SK-N-SH treated with all-trans-retinoic acid at 6 μM for 48 hours (cell line): ENCODE results near the gene KCND1.

ENCODE experiments used
- ISL1 ChIP-seq: fragments of 250-450 bp; sonication (Bioruptor Pico); IDR thresholded peaks from 2 replicates; pipeline ENCODE4 v2.1.2; 2022; ENCODE audit warnings: mild to moderate bottlenecking, moderate library complexity
- ZC3H10 ChIP-seq: fragments of 250-450 bp; sonication (Bioruptor Pico); IDR thresholded peaks from 2 replicates; pipeline ENCODE4 v1.5.1; 2021; ENCODE audit warnings: mild to moderate bottlenecking, moderate library complexity

DNA sequence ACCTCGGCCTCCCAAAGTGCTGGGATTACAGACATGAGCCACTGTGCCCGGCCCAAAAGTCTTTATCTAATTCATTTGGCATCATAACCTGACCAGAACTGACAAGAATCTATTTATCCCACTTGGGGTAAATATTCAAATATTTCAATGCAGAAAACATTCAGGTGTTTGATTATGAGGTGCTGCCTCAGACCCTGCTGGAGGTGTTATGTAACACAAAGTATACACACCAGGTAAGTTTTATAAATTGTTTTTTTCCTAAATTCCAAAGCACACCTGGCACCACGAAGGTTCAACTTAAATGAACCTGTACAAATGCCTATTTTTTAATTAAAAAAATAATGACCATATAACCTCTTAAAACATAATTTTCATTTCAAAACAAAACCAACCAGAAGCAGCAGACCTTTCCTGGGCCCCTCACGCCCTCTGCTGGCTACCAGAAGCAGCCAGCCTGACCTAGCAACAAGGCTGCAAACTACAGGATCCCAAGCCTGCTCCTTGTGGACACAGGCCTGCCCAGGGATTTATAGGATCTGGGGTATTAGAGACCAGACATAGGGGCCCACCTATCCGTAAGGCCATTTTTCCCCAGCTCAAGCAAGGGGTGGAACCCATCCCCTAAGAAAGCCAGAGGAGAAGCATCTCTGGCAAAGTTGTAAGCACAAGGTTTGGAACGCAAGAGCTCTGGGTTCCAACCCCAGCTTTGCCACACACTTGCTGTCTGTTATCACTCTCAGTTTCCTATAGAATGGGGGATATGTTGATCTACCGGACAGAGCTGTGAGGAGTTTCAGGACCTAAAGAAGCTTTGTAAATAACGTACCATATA is 25.9 kb downstream of the KCND1 start:
- TF ChIP-seq ISL1 (CRISPR knock-in tag) (no peak), ZC3H10 (CRISPR knock-in tag) (no peak)
